ENCODE data around the gene LINGO4.

Gene LINGO4

GRCh38 chr1:151828921-151829320, 23.7 kb upstream of the LINGO4 start:
- H3K27ac ChIP-seq, result no peak overlapping the region
- TF ChIP-seq CTCF (conservative IDR thresholded peaks at IDR 0.05), result no peak
- no peak for TF ChIP-seq ZFX (IDR thresholded peaks at IDR 0.05)

GRCh38 chr1:151827853-151828252, 22.6 kb upstream of the LINGO4 start:
- TF ChIP-seq ZFX (IDR thresholded peaks at IDR 0.05) (no peak), CTCF (conservative IDR thresholded peaks at IDR 0.05) (no peak)
- no peak overlapping the region for H3K27ac ChIP-seq

- no peak for TF ChIP-seq ZFX (IDR thresholded peaks at IDR 0.05)
- no peak for TF ChIP-seq CTCF (conservative IDR thresholded peaks at IDR 0.05)
- no peak overlapping the region for H3K27ac ChIP-seq
Observed at GRCh38 chr1:151825751-151826660, 20.8 kb upstream of the LINGO4 start.

- no peak overlapping the region for H3K27ac ChIP-seq
- TF ChIP-seq ZFX (IDR thresholded peaks at IDR 0.05), result no peak
- no peak for TF ChIP-seq CTCF (conservative IDR thresholded peaks at IDR 0.05)
Observed at GRCh38 chr1:151825204-151825603, 20.0 kb upstream of the LINGO4 start.

GRCh38 chr1:151823175-151823574, 18.0 kb upstream of the LINGO4 start:
- H3K27ac ChIP-seq, result no peak overlapping the region
- TF ChIP-seq CTCF (conservative IDR thresholded peaks at IDR 0.05) (no peak), ZFX (IDR thresholded peaks at IDR 0.05) (no peak)

GRCh38 chr1:151822404-151822803, 17.2 kb upstream of the LINGO4 start:
- H3K27ac ChIP-seq, result no peak overlapping the region
- TF ChIP-seq CTCF (conservative IDR thresholded peaks at IDR 0.05) (no peak), ZFX (IDR thresholded peaks at IDR 0.05) (no peak)

- no peak for TF ChIP-seq ZFX (IDR thresholded peaks at IDR 0.05)
- TF ChIP-seq CTCF (conservative IDR thresholded peaks at IDR 0.05), result no peak
- no peak overlapping the region for H3K27ac ChIP-seq
Observed at GRCh38 chr1:151820940-151821339, 15.7 kb upstream of the LINGO4 start.
